HepG2 (cell line): ENCODE results near the gene PRRT2. TPM values are rescaled to one million over a fixed set of nuclear protein-coding genes. Genes with fewer than 3 reads are reported as not detected.
A peak's percentile ranks its signal among the peaks of the same experiment; 100 is the strongest.

Experiments
- AGO2 ChIP-seq: fragments of 200-400 bp; formaldehyde crosslinking; optimal IDR thresholded peaks from 2 replicates; pipeline ENCODE3; 2017; ENCODE audit warnings: mild to moderate bottlenecking, low read depth, low read length, moderate library complexity
- ATF2 ChIP-seq: sonication (generic); formaldehyde crosslinking; IDR thresholded peaks from 2 replicates; pipeline ENCODE4 v1.4.0; 2020; ENCODE audit warnings: missing genetic modification reagents
- ATRX ChIP-seq: sonication (generic); formaldehyde crosslinking; IDR thresholded peaks from 2 replicates; pipeline ENCODE4 v1.4.0; 2020; ENCODE audit warnings: missing genetic modification reagents, borderline replicate concordance
- GABPB1 ChIP-seq: IDR thresholded peaks from 2 replicates; pipeline ENCODE4 v1.6.1; 2016; ENCODE audit warnings: mild to moderate bottlenecking, missing genetic modification reagents, moderate library complexity, missing compliant biosample characterization
- HBP1 ChIP-seq: IDR thresholded peaks from 2 replicates; pipeline ENCODE4 v1.6.1; 2016; ENCODE audit warnings: low read depth, control low read depth
- IRF2 ChIP-seq: IDR thresholded peaks from 2 replicates; pipeline ENCODE4 v1.6.1; 2018; ENCODE audit warnings: missing genetic modification reagents, missing compliant biosample characterization
- KLF11 ChIP-seq: IDR thresholded peaks from 2 replicates; pipeline ENCODE4 v1.6.1; 2016; ENCODE audit warnings: missing compliant biosample characterization
- MAZ ChIP-seq, 2 experiments: sonication (generic) in 1 of 2; formaldehyde crosslinking in 1 of 2; IDR thresholded peaks; 2 replicates each; pipeline versions ENCODE4 v1.5.0 to v1.6.1; 2012 to 2020; ENCODE audit warnings: low read depth in 2 of 2, mild to moderate bottlenecking in 2 of 2, borderline replicate concordance in 1 of 2, improper control_type of control experiment in 1 of 2, low read length in 1 of 2, missing genetic modification reagents in 1 of 2, moderate library complexity in 1 of 2
- NFE2L2 ChIP-seq: fragments of 150-350 bp; IDR thresholded peaks from 2 replicates; pipeline ENCODE4 v1.6.1; 2014; ENCODE audit warnings: low read length
- PATZ1 ChIP-seq: sonication (generic); formaldehyde crosslinking; IDR thresholded peaks from 2 replicates; pipeline ENCODE4 v1.4.0; 2020; ENCODE audit warnings: missing genetic modification reagents
- PRMT3 ChIP-seq: sonication (generic); formaldehyde crosslinking; IDR thresholded peaks from 2 replicates; pipeline ENCODE4 v1.8.1; 2022; ENCODE audit warnings: low read depth, mild to moderate bottlenecking, moderate library complexity, missing genetic modification reagents, borderline replicate concordance
- RAD51 ChIP-seq: fragments of 450-650 bp; IDR thresholded peaks from 2 replicates; pipeline ENCODE4 v1.6.1; 2016; ENCODE audit warnings: borderline replicate concordance
- RFX5 ChIP-seq: IDR thresholded peaks from 2 replicates; pipeline ENCODE4 v1.6.1; 2011; ENCODE audit warnings: low read depth, low read length, improper control_type of control experiment
- ZBTB33 ChIP-seq: sonication (generic); formaldehyde crosslinking; IDR thresholded peaks from 2 replicates; pipeline ENCODE4 v1.4.0; 2020; ENCODE audit warnings: missing genetic modification reagents
- ZBTB8A ChIP-seq: sonication (generic); formaldehyde crosslinking; IDR thresholded peaks from 2 replicates; pipeline ENCODE4 v1.4.0; 2020; ENCODE audit warnings: mild to moderate bottlenecking, low read depth, missing genetic modification reagents, borderline replicate concordance
- ZMYM3 ChIP-seq: sonication (generic); formaldehyde crosslinking; IDR thresholded peaks from 2 replicates; pipeline ENCODE4 v1.5.1; 2020; ENCODE audit warnings: mild to moderate bottlenecking, missing genetic modification reagents
- ZNF12 ChIP-seq: sonication (generic); formaldehyde crosslinking; IDR thresholded peaks from 2 replicates; pipeline ENCODE4 v1.5.0; 2020; ENCODE audit warnings: missing genetic modification reagents
- ZNF605 ChIP-seq: sonication (generic); formaldehyde crosslinking; IDR thresholded peaks from 2 replicates; pipeline ENCODE4 v1.8.0; 2022; ENCODE audit warnings: mild to moderate bottlenecking, missing genetic modification reagents
- ZNF614 ChIP-seq: IDR thresholded peaks from 2 replicates; pipeline ENCODE4 v1.6.1; 2018; ENCODE audit warnings: missing biosample characterization, missing genetic modification reagents, inconsistent platforms, borderline replicate concordance
- ZNF740 ChIP-seq: sonication (generic); formaldehyde crosslinking; IDR thresholded peaks from 2 replicates; pipeline ENCODE4 v1.4.0; 2020; ENCODE audit warnings: missing genetic modification reagents
- ZSCAN31 ChIP-seq: sonication (generic); formaldehyde crosslinking; IDR thresholded peaks from 2 replicates; pipeline ENCODE4 v1.5.0; 2020; ENCODE audit warnings: low read depth, mild to moderate bottlenecking, missing genetic modification reagents
- polyA plus RNA-seq, 8 experiments: library from polyadenylated mRNA; depleted of rRNA in 3 of 8; stranded (reverse) in 7 of 8; unstranded in 1 of 8; fragments of >200 nt; fragmentation: Illumina TruSeq in 4 of 8; extraction: Trizol in 4 of 8; gene quantifications; 2 replicates each; pipeline versions ENCODE4 v1.2.1 to v1.2.3, GENCODE V29; 2011 to 2016; ENCODE audit warnings: low read depth in 4 of 8, missing spikeins in 1 of 8, mixed read lengths in 1 of 8; ENCODE audit not compliant: insufficient read depth in 1 of 8
- total RNA-seq, 5 experiments: library from RNA; depleted of rRNA; stranded (reverse); fragments of >200 nt; fragmentation: Illumina TruSeq; extraction: Trizol; gene quantifications; 2 replicates each; pipeline ENCODE4 v1.2.3, GENCODE V29; 2016; ENCODE audit warnings: low read depth in 1 of 5

The PRRT2 gene
- total and polyA plus RNA-seq, 2 of the 13 experiments (the other 11 are each of a cell fraction or from before 2014, with no cell fraction given): 0.51 to 1.1 TPM

- TF ChIP-seq ZBTB33 (CRISPR knock-in tag) (peak; percentile 80), HBP1 (CRISPR knock-in tag) (peak; percentile 75; the same call in 1 of the 2 replicates), ATRX (CRISPR knock-in tag) (no peak), KLF11 (CRISPR knock-in tag) (peak; percentile 78; the same call in 1 of the 2 replicates), ZMYM3 (CRISPR knock-in tag) (peak; percentile 62; the same call in 1 of the 2 replicates), PATZ1 (CRISPR knock-in tag) (peak; percentile 90), ATF2 (peak; percentile 74), GABPB1 (CRISPR knock-in tag) (peak; percentile 48; the same call in 1 of the 2 replicates), AGO2 (peak; percentile 64), RFX5 (no peak), ZSCAN31 (0 out of 2 replicates have a peak, but pooled peaks have one; percentile 68), ZNF605 (0 out of 2 replicates have a peak, but pooled peaks have one; percentile 53), MAZ (IDR thresholded peaks at IDR 0.05; ENCODE audit: borderline replicate concordance, low read depth, low read length) (0 out of 2 replicates have a peak, but pooled peaks have one; percentile 29), MAZ (CRISPR knock-in tag; IDR thresholded peaks at IDR 0.05; ENCODE audit: low read depth) (peak; percentile 84), ZNF12 (CRISPR knock-in tag) (peak; percentile 61; the same call in 1 of the 2 replicates), RAD51 (no peak), ZNF614 (CRISPR knock-in tag) (peak; percentile 29; the same call in 1 of the 2 replicates), IRF2 (CRISPR knock-in tag) (peak; percentile 87), ZBTB8A (CRISPR knock-in tag) (no peak), NFE2L2 (no peak), ZNF740 (CRISPR knock-in tag) (peak; percentile 72; the same call in 1 of the 2 replicates), PRMT3 (CRISPR knock-in tag) (no peak)
Measured at GRCh38 chr16:29848420-29849297, 36.7 kb downstream of the PRRT2 start (continued).
